ENCODE results near the gene HCST.
"Not testable (repeated sequence)": the region's sequence is repeated elsewhere in the genome, so short reads cannot be mapped to it uniquely, and the experiment has no call there.

Gene HCST

DNA sequence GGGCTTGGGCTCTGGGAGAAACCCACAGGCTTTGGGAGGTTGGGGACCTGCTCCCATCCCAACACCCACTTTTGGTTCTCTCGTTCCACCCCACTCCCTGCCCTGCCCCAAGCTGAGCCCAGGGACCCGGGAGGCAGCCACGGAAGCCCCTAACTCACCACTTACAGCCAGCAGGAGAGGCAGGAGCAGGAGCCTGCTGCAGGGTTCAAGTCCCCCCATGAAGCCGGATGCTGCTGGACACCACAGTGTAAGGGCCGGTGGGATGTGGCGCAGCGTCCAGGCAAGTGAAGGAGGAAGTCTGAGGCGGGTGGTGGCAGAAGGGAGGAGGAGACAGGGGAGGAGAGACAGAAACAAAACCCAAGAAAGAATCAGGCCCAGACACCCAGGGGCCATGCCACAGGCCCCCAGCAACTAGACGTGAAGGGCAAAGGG lies 5.7 kb downstream of the HCST start, which contains the start of gene TYROBP:
TYROBP (minus strand) TSS at position 286 of the 432 bp plus-strand sequence; CDS start at position 219, 67 bp downstream.
- Histone ChIP-seq H3K9ac (ENCODE audit: low read length) (no peak within 1 kb of the TSS), H3K4me3 (ENCODE audit: low read length) (no peak within 1 kb of the TSS), H3K36me3 (ENCODE audit: control insufficient read depth, low read depth, low read length) (no peaks in the 10 kb centered on the region), H3K4me1 (ENCODE audit: control insufficient read depth, low read depth, low read length) (no peaks in the 10 kb centered on the region), H3K27ac (ENCODE audit: low read length) (no peak within 1 kb of the TSS), H3K27me3 (ENCODE audit: control insufficient read depth, insufficient read depth, low read length) (peaks cover 1% of the 10 kb centered on the region), H3K9me3 (ENCODE audit: control insufficient read depth, low read depth, low read length) (no peaks in the 10 kb centered on the region)

DNA sequence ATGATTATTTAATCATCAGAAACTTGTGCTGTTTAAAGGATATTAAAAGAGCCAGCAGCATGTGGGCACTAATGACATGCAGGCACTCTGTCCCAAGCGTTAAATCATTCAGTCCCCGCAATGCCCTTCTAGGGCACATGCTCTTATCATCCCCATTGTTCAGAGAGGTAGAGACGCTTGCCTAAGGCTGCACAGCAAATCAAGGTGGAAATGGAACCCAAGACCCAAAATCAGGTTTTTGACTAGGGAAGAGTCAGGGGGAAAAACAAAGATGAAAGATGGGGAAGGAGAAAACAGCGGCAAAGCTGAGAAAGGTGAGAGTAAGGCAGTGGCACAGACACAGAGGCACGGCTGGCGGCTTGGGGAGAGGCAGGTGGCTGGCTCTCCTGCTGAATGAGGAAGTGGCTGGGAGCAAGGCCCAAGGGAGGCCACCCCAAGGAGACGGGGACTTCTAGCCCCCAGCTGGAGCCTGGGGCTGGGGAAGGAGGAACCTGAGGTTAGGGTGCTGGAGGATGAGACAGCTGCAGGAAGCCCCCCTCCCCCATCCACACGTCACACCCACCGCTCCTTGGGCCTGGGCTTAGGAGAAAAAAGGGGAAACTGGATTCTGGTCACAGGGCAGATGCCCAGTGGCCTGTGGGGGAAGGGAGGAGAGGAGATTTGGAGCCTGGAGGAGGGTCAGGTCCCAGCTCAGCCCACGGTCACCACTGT lies 6.8 kb downstream of the HCST start:
- Histone ChIP-seq H3K4me1 (ENCODE audit: control insufficient read depth, low read depth, low read length) (no peaks in the 10 kb centered on the region), H3K27me3 (ENCODE audit: control insufficient read depth, insufficient read depth, low read length) (no peaks in the 10 kb centered on the region), H3K4me3 (ENCODE audit: low read length) (no peak overlapping the region), H3K36me3 (ENCODE audit: control insufficient read depth, low read depth, low read length) (no peaks in the 10 kb centered on the region), H3K9me3 (ENCODE audit: control insufficient read depth, low read depth, low read length) (no peaks in the 10 kb centered on the region), H3K27ac (ENCODE audit: low read length) (no peak overlapping the region), H3K9ac (ENCODE audit: low read length) (no peak overlapping the region)

GRCh38 chr19:35909684-35910035 lies 7.3 kb downstream of the HCST start:
- Histone ChIP-seq H3K9ac (ENCODE audit: low read length) (no peak overlapping the region), H3K27me3 (ENCODE audit: control insufficient read depth, insufficient read depth, low read length) (no peaks in the 10 kb centered on the region), H3K4me3 (ENCODE audit: low read length) (no peak overlapping the region), H3K36me3 (ENCODE audit: control insufficient read depth, low read depth, low read length) (no peaks in the 10 kb centered on the region), H3K9me3 (ENCODE audit: control insufficient read depth, low read depth, low read length) (no peaks in the 10 kb centered on the region), H3K4me1 (ENCODE audit: control insufficient read depth, low read depth, low read length) (no peaks in the 10 kb centered on the region), H3K27ac (ENCODE audit: low read length) (no peak overlapping the region)

DNA sequence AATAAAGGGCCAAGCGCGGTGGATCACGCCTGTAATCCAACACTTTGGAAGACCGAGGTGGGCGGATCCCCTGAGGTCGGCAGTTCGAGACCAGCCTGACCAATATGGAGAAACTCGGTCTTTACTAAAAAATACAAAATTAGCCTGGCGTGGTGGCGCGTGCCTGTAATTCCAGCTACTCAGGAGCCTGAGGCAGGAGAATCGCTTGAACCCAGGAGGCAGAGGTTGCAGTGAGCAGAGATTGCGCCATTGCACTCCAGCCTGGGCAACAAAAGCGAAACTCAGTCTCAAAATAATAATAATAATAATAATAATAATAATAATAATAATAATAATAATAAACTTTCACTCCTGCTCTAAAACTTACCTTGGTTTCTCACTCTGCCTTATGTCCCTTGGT lies 8.0 kb downstream of the HCST start:
- not testable (repeated sequence) for H3K9ac ChIP-seq (ENCODE audit: low read length); H3K27ac ChIP-seq (ENCODE audit: low read length); H3K4me1 ChIP-seq (ENCODE audit: control insufficient read depth, low read depth, low read length); H3K27me3 ChIP-seq (ENCODE audit: control insufficient read depth, insufficient read depth, low read length); H3K4me3 ChIP-seq (ENCODE audit: low read length); H3K9me3 ChIP-seq (ENCODE audit: control insufficient read depth, low read depth, low read length); H3K36me3 ChIP-seq (ENCODE audit: control insufficient read depth, low read depth, low read length)

GRCh38 chr19:35911173-35911572 lies 8.8 kb downstream of the HCST start:
- no peak overlapping the region for H3K27ac ChIP-seq (ENCODE audit: low read length)
- no peaks in the 10 kb centered on the region for H3K27me3 ChIP-seq (ENCODE audit: control insufficient read depth, insufficient read depth, low read length)
- no peaks in the 10 kb centered on the region for H3K9me3 ChIP-seq (ENCODE audit: control insufficient read depth, low read depth, low read length)
- H3K4me1 ChIP-seq (ENCODE audit: control insufficient read depth, low read depth, low read length): no peaks in the 10 kb centered on the region
- H3K9ac ChIP-seq (ENCODE audit: low read length): no peak overlapping the region
- no peaks in the 10 kb centered on the region for H3K36me3 ChIP-seq (ENCODE audit: control insufficient read depth, low read depth, low read length)
- no peak overlapping the region for H3K4me3 ChIP-seq (ENCODE audit: low read length)

DNA sequence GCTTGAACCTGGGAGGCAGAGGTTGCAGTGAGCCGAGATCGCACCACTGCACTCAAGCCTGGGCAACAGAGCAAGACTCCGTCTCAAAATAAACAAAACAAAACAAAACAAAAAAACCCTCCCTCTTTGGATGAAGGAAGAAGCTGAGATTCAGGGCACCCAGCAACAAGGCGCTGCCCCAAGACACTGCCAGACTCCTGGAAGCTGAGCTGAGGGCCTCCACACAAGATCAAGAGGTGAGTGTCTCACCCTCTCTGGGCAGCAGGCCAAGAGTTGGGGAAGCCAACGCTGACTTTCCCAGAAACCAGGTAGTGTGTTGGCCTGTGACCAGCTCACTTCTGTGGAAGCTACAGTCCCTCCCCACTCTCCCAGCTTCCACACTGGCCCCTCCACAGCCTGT lies 9.5 kb downstream of the HCST start:
- Histone ChIP-seq H3K27ac (ENCODE audit: low read length) (no peak overlapping the region), H3K9me3 (ENCODE audit: control insufficient read depth, low read depth, low read length) (no peaks in the 10 kb centered on the region), H3K4me1 (ENCODE audit: control insufficient read depth, low read depth, low read length) (no peaks in the 10 kb centered on the region), H3K9ac (ENCODE audit: low read length) (no peak overlapping the region), H3K4me3 (ENCODE audit: low read length) (no peak overlapping the region), H3K27me3 (ENCODE audit: control insufficient read depth, insufficient read depth, low read length) (no peaks in the 10 kb centered on the region), H3K36me3 (ENCODE audit: control insufficient read depth, low read depth, low read length) (no peaks in the 10 kb centered on the region)

- no peak overlapping the region for H3K9ac ChIP-seq (ENCODE audit: low read length)
- no peak overlapping the region for H3K27ac ChIP-seq (ENCODE audit: low read length)
- H3K36me3 ChIP-seq (ENCODE audit: control insufficient read depth, low read depth, low read length): no peaks in the 10 kb centered on the region
- H3K4me1 ChIP-seq (ENCODE audit: control insufficient read depth, low read depth, low read length): no peaks in the 10 kb centered on the region
- H3K27me3 ChIP-seq (ENCODE audit: control insufficient read depth, insufficient read depth, low read length): no peaks in the 10 kb centered on the region
- H3K9me3 ChIP-seq (ENCODE audit: control insufficient read depth, low read depth, low read length): no peaks in the 10 kb centered on the region
- no peak overlapping the region for H3K4me3 ChIP-seq (ENCODE audit: low read length)
These were observed 11.3 kb downstream of the HCST start for GRCh38 chr19:35913589-35913988.

- no peak overlapping the region for H3K27ac ChIP-seq (ENCODE audit: low read length)
- H3K36me3 ChIP-seq (ENCODE audit: control insufficient read depth, low read depth, low read length): no peaks in the 10 kb centered on the region
- H3K9ac ChIP-seq (ENCODE audit: low read length): no peak overlapping the region
- H3K9me3 ChIP-seq (ENCODE audit: control insufficient read depth, low read depth, low read length): no peaks in the 10 kb centered on the region
- no peaks in the 10 kb centered on the region for H3K4me1 ChIP-seq (ENCODE audit: control insufficient read depth, low read depth, low read length)
- H3K4me3 ChIP-seq (ENCODE audit: low read length): no peak overlapping the region
- no peaks in the 10 kb centered on the region for H3K27me3 ChIP-seq (ENCODE audit: control insufficient read depth, insufficient read depth, low read length)
These were observed 13.1 kb downstream of the HCST start for GRCh38 chr19:35915443-35915842.

DNA sequence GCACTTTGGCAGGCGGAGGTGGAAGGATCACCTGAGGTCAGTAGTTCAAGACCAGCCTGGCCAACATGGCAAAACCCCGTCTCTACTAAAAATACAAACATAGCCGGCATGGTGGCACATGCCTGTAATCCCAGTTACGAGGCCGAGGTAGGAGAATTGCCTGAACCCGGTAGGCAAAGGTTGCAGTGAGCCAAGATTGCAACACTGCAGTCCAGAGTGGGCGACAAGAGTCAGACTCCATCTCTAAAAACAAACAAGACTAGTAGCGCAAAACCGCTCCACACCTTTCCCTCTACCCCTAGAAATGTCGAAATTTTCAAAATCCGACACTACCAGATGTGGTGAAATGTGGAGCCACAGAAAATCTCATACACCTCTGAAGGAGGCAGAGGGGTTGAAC lies 17.0 kb downstream of the HCST start:
- Histone ChIP-seq H3K9ac (ENCODE audit: low read length) (no peak overlapping the region), H3K4me3 (ENCODE audit: low read length) (no peak overlapping the region), H3K36me3 (ENCODE audit: control insufficient read depth, low read depth, low read length) (no peaks in the 10 kb centered on the region), H3K4me1 (ENCODE audit: control insufficient read depth, low read depth, low read length) (no peaks in the 10 kb centered on the region), H3K27me3 (ENCODE audit: control insufficient read depth, insufficient read depth, low read length) (no peaks in the 10 kb centered on the region), H3K9me3 (ENCODE audit: control insufficient read depth, low read depth, low read length) (no peaks in the 10 kb centered on the region), H3K27ac (ENCODE audit: low read length) (no peak overlapping the region)

GRCh38 chr19:35921012-35921411 lies 18.7 kb downstream of the HCST start:
- H3K27me3 ChIP-seq (ENCODE audit: control insufficient read depth, insufficient read depth, low read length): no peaks in the 10 kb centered on the region
- H3K9me3 ChIP-seq (ENCODE audit: control insufficient read depth, low read depth, low read length): no peaks in the 10 kb centered on the region
- no peak overlapping the region for H3K27ac ChIP-seq (ENCODE audit: low read length)

DNA sequence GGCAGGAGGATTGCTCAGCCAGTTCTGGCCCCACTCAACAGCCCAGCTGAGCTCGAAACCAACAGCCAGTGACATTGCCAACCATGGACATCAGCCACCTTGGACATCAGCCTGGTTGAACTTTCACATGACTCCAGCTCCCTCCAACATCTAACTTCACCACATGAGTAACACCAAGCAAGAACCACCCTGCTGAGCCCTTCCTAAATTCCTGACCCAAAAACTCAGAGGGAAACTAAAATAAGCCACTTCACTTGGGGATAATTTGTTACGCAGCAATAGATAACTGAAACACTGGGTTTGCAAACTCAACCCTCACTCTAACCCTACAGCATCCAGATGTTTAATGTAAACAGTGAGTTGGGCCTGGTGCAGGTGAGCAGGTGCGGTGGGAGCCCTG lies 23.2 kb downstream of the HCST start:
- H3K4me3 ChIP-seq (ENCODE audit: low read length): no peak overlapping the region
- no peaks in the 10 kb centered on the region for H3K4me1 ChIP-seq (ENCODE audit: control insufficient read depth, low read depth, low read length)
- H3K9ac ChIP-seq (ENCODE audit: low read length): no peak overlapping the region
- H3K36me3 ChIP-seq (ENCODE audit: control insufficient read depth, low read depth, low read length): no peaks in the 10 kb centered on the region
- H3K9me3 ChIP-seq (ENCODE audit: control insufficient read depth, low read depth, low read length): no peaks in the 10 kb centered on the region
- no peak overlapping the region for H3K27ac ChIP-seq (ENCODE audit: low read length)
- H3K27me3 ChIP-seq (ENCODE audit: control insufficient read depth, insufficient read depth, low read length): no peaks in the 10 kb centered on the region

More at GRCh38 chr19:35921012-35921411, 18.7 kb downstream of the HCST start:
- H3K36me3 ChIP-seq (ENCODE audit: control insufficient read depth, low read depth, low read length): no peaks in the 10 kb centered on the region
- H3K9ac ChIP-seq (ENCODE audit: low read length): no peak overlapping the region
- H3K4me3 ChIP-seq (ENCODE audit: low read length): no peak overlapping the region
- H3K4me1 ChIP-seq (ENCODE audit: control insufficient read depth, low read depth, low read length): no peaks in the 10 kb centered on the region

DNA sequence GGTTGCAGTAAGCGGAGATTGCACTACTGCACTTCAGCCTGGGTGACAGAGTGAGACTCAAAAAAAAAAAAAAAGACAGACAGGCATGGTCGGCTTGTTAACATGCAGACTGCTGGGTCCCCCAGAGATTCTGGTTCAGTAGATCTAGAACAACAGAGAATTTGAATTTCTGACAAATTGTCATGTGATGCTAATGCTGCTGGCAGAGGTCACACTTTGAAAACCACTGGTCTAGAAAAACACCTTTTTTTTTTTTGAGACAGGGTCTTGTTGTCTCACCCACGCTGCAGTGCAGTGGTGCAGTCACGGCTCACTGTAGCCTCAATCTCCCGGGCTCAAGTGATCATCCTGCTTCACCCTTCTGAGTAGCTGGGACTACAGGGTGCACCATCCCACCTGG lies 26.2 kb downstream of the HCST start:
- no peak overlapping the region for H3K27ac ChIP-seq (ENCODE audit: low read length)
- no peak overlapping the region for H3K4me3 ChIP-seq (ENCODE audit: low read length)
- H3K4me1 ChIP-seq (ENCODE audit: control insufficient read depth, low read depth, low read length): peaks cover 13% of the 10 kb centered on the region
- no peaks in the 10 kb centered on the region for H3K27me3 ChIP-seq (ENCODE audit: control insufficient read depth, insufficient read depth, low read length)
- no peaks in the 10 kb centered on the region for H3K9me3 ChIP-seq (ENCODE audit: control insufficient read depth, low read depth, low read length)
- H3K9ac ChIP-seq (ENCODE audit: low read length): no peak overlapping the region
- no peaks in the 10 kb centered on the region for H3K36me3 ChIP-seq (ENCODE audit: control insufficient read depth, low read depth, low read length)
